ENCODE measurements around the gene C3. TPM values are rescaled to one million over a fixed set of nuclear protein-coding genes. Genes with fewer than 3 reads are reported as not detected.
"Not testable (repeated sequence)": the region's sequence is repeated elsewhere in the genome, so short reads cannot be mapped to it uniquely, and the experiment has no call there.

Gene C3
- total RNA-seq, 6 donors from 2014 or later = 461 to 1,221 (median 854) TPM

GRCh38 chr19:6676288-6676687, 44.2 kb downstream of the C3 start:
- H3K4me3 ChIP-seq = no peak overlapping the region
- no peaks in the 10 kb centered on the region for H3K9me3 ChIP-seq
- no peak overlapping the region for H3K27ac ChIP-seq
- no peaks in the 10 kb centered on the region for H3K27me3 ChIP-seq
- no peak for ATAC-seq (ENCODE audit: low FRiP score in 2 of 2)
- peaks cover 3 to 14% (median 8%) of the 10 kb centered on the region in 4 donors for H3K4me1 ChIP-seq
- DNase-seq = no peak
- WGBS, 2 donors = 91 to 92% methylated on average over 8 of the region's 8 CpGs
- TF ChIP-seq EP300 (IDR thresholded peaks at IDR 0.05) (no peak), POLR2A (IDR thresholded peaks at IDR 0.05) (no peak), POLR2AphosphoS5 (IDR thresholded peaks at IDR 0.05) (no peak), CTCF (IDR thresholded peaks at IDR 0.05) (no peak)
- H3K36me3 ChIP-seq = peaks cover 0 to 20% (median 14%) of the 10 kb centered on the region in 4 donors

GRCh38 chr19:6674868-6675305, 45.6 kb downstream of the C3 start:
- DNase-seq = peak in 1 of 2 donors; percentile 84
- H3K4me3 ChIP-seq = no peak overlapping the region
- no peaks in the 10 kb centered on the region for H3K9me3 ChIP-seq
- peak overlapping the region in 2 of 4 donors; percentile 26 to 45 for H3K27ac ChIP-seq
- peaks cover 3 to 18% (median 8%) of the 10 kb centered on the region in 4 donors for H3K4me1 ChIP-seq
- TF ChIP-seq POLR2AphosphoS5 (IDR thresholded peaks at IDR 0.05) (peak in 1 of 2 donors; percentile 51), CTCF (IDR thresholded peaks at IDR 0.05) (no peak), EP300 (IDR thresholded peaks at IDR 0.05) (no peak), POLR2A (IDR thresholded peaks at IDR 0.05) (no peak)
- WGBS, 2 donors = 28 to 41% methylated on average over 5 to 7 of the region's 8 CpGs
- H3K27me3 ChIP-seq = no peaks in the 10 kb centered on the region
- peaks cover 0 to 17% (median 11%) of the 10 kb centered on the region in 4 donors for H3K36me3 ChIP-seq
- peak; percentile 52 to 56 for ATAC-seq (ENCODE audit: low FRiP score in 2 of 2)

GRCh38 chr19:6674408-6674807, 46.0 kb downstream of the C3 start:
- not testable (repeated sequence) for H3K9me3 ChIP-seq; ATAC-seq (ENCODE audit: low FRiP score in 2 of 2); DNase-seq; H3K4me3 ChIP-seq; H3K27me3 ChIP-seq
- H3K4me1 ChIP-seq = peaks cover 3 to 18% (median 8%) of the 10 kb centered on the region in 4 donors
- WGBS, 2 donors = 76 to 78% methylated on average over 6 of the region's 6 CpGs
- peaks cover 0 to 17% (median 10%) of the 10 kb centered on the region in 4 donors for H3K36me3 ChIP-seq
- peak overlapping the region in 1 of 4 donors; percentile 45 for H3K27ac ChIP-seq

- no peak for DNase-seq
- no peak overlapping the region for H3K27ac ChIP-seq
These were observed 47.7 kb downstream of the C3 start for GRCh38 chr19:6672693-6673290.

GRCh38 chr19:6671960-6672359, 48.5 kb downstream of the C3 start:
- no peak for ATAC-seq (ENCODE audit: low FRiP score in 2 of 2)
- Histone ChIP-seq H3K9me3 (no peaks in the 10 kb centered on the region), H3K27ac (no peak overlapping the region), H3K27me3 (no peaks in the 10 kb centered on the region), H3K4me3 (no peak overlapping the region), H3K4me1 (peaks cover 0 to 22% (median 8%) of the 10 kb centered on the region in 4 donors), H3K36me3 (peaks cover 0 to 9% (median 3%) of the 10 kb centered on the region in 4 donors)
- TF ChIP-seq CTCF (IDR thresholded peaks at IDR 0.05) = no peak
- TF ChIP-seq POLR2A (IDR thresholded peaks at IDR 0.05) = no peak
- no peak for TF ChIP-seq EP300 (IDR thresholded peaks at IDR 0.05)
- no peak for TF ChIP-seq POLR2AphosphoS5 (IDR thresholded peaks at IDR 0.05)
- no peak for DNase-seq
- WGBS, 2 donors = 51% methylated on average over 4 of the region's 4 CpGs

More at GRCh38 chr19:6672693-6673290, 47.7 kb downstream of the C3 start:
- TF ChIP-seq CTCF (IDR thresholded peaks at IDR 0.05) (no peak), POLR2A (IDR thresholded peaks at IDR 0.05) (no peak), POLR2AphosphoS5 (IDR thresholded peaks at IDR 0.05) (no peak), EP300 (IDR thresholded peaks at IDR 0.05) (no peak)
- H3K4me1 ChIP-seq = peaks cover 2 to 18% (median 8%) of the 10 kb centered on the region in 4 donors
- peaks cover 0 to 14% (median 4%) of the 10 kb centered on the region in 4 donors for H3K36me3 ChIP-seq
- H3K4me3 ChIP-seq = no peak overlapping the region
- 91 to 92% methylated on average over 6 of the region's 6 CpGs for WGBS, 2 donors
- no peak for ATAC-seq (ENCODE audit: low FRiP score in 2 of 2)
- no peaks in the 10 kb centered on the region for H3K9me3 ChIP-seq
- H3K27me3 ChIP-seq = no peaks in the 10 kb centered on the region

Measured in upper lobe of left lung (tissue), 6 donors.